NB4 (cell line): Measurements from ENCODE around the gene USP3.
"Not testable (repeated sequence)": the region's sequence is repeated elsewhere in the genome, so short reads cannot be mapped to it uniquely, and the experiment has no call there.

ENCODE experiments used
- DNase-seq: peaks from one replicate; pipeline ENCODE4 v3.0.0; 2010; ENCODE audit warnings: low read depth
- H3K4me3 ChIP-seq: one replicate; pipeline ENCODE4 v1.5.1; 2011; ENCODE audit warnings: mild to moderate bottlenecking, low read depth, low read length, moderate library complexity
- CTCF ChIP-seq: IDR thresholded peaks from one replicate; pipeline ENCODE4 v1.5.1; 2012; ENCODE audit warnings: low read depth, low read length
- MAX ChIP-seq: IDR thresholded peaks from 2 replicates; pipeline ENCODE4 v1.6.1; 2011; ENCODE audit warnings: low read depth, low read length
- MYC ChIP-seq: IDR thresholded peaks from 2 replicates; pipeline ENCODE4 v1.6.1; 2011; ENCODE audit warnings: low read depth, low read length
- POLR2A ChIP-seq: IDR thresholded peaks from 2 replicates; pipeline ENCODE4 v1.6.1; 2011; ENCODE audit warnings: mild to moderate bottlenecking; ENCODE audit not compliant: insufficient read length; ENCODE audit errors: extremely low read depth

The USP3 gene

GRCh38 chr15:63609448-63609847 lies 105.1 kb downstream of the USP3 start:
- no peak overlapping the region for H3K4me3 ChIP-seq
- DNase-seq = no peak
- TF ChIP-seq CTCF = no peak
- TF ChIP-seq MAX = no peak
- TF ChIP-seq MYC = no peak
- no peak for TF ChIP-seq POLR2A

- peak; percentile 81 for DNase-seq
- peak; percentile 67; the same call in 1 of the 2 replicates for TF ChIP-seq MYC
- peak; percentile 38; the same call in 1 of the 2 replicates for TF ChIP-seq MAX
- no peak for TF ChIP-seq POLR2A
- TF ChIP-seq CTCF = peak; percentile 81
- H3K4me3 ChIP-seq = no peak overlapping the region
These were observed 105.9 kb downstream of the USP3 start for GRCh38 chr15:63610209-63610841.

DNA sequence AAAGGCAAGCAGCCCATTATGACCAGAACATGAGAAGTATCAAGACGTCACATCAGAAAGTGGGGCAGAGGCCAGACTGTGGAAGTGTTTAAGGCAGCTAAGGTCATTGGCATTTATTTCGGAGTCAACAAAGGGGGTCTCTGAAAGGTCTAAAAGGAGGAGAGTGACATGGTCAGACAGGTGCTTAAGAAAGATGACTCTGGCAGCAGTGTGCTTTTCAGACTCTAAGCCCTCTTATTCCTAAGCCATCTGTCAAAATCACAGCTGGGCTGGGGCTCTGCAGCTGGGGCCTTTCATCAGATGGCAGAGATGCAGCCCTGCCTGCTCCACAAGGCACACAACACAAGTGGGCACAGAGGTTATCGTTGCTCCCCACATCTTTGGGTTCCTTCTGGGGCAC lies 106.8 kb downstream of the USP3 start:
- TF ChIP-seq MYC (no peak), POLR2A (no peak), CTCF (no peak), MAX (no peak)
- no peak overlapping the region for H3K4me3 ChIP-seq
- no peak for DNase-seq

- TF ChIP-seq MAX = no peak
- no peak for TF ChIP-seq MYC
- TF ChIP-seq CTCF = no peak
- no peak for TF ChIP-seq POLR2A
- no peak for DNase-seq
- H3K4me3 ChIP-seq = no peak overlapping the region
These were observed 107.9 kb downstream of the USP3 start for GRCh38 chr15:63612300-63612699.

- no peak overlapping the region for H3K4me3 ChIP-seq
- no peak for DNase-seq
- TF ChIP-seq POLR2A (no peak), MYC (no peak), MAX (no peak), CTCF (no peak)
These were observed 111.5 kb downstream of the USP3 start for GRCh38 chr15:63615935-63616334.

- H3K4me3 ChIP-seq, DNase-seq: not testable (repeated sequence)
These were observed 112.8 kb downstream of the USP3 start for GRCh38 chr15:63617147-63617546.

DNA sequence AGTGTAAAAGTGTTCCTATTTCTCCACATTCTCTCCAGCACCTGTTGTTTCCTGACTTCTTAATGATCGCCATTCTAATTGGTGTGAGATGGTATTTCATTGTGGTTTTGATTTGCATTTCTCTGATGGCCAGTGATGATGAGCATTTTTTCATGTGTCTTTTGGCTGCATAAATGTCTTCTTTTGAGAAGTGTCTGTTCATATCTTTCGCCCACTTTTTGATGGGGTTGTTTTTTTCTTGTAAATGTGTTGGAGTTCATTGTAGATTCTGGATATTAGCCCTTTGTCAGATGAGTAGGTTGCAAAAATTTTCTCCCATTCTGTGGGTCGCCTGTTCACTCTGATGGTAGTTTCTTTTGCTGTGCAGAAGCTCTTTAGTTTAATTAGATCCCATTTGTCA lies 113.2 kb downstream of the USP3 start:
- DNase-seq, H3K4me3 ChIP-seq: not testable (repeated sequence)

DNA sequence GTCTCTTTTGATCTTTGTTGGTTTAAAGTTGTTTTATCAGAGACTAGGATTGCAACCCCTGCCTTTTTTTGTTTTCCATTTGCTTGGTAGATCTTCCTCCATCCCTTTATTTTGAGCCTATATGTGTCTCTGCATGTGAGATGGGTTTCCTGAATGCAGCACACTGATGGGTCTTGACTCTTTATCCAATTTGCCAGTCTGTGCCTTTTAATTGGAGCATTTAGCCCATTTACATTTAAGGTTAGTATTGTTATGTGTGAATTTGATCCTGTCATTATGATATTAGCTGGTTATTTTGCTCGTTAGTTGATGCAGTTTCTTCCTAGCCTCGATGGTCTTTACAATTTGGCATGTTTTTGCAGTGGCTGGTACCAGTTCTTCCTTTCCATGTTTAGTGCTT lies 116.4 kb downstream of the USP3 start:
- DNase-seq, H3K4me3 ChIP-seq: not testable (repeated sequence)
